C4-2B (cell line): ENCODE results near the gene UBTD1.
"Not testable (repeated sequence)": the region's sequence is repeated elsewhere in the genome, so short reads cannot be mapped to it uniquely, and the experiment has no call there.

Source experiments
- H3K27ac ChIP-seq: fragments of 450-650 bp; 2 replicates; pipeline ENCODE4 v1.5.1; 2017
- ZFX ChIP-seq: fragments of 450-650 bp; IDR thresholded peaks from 2 replicates; pipeline ENCODE4 v1.6.1; 2017
- TF ChIP-seq, protein P1 (sequence below): fragments of 450-650 bp; conservative IDR thresholded peaks from 2 replicates; pipeline ENCODE4 v1.5.1; 2017; ENCODE audit warnings: mild to moderate bottlenecking

The UBTD1 gene

GRCh38 chr10:97520978-97521761 lies 22.4 kb downstream of the UBTD1 start:
- no peak for TF ChIP-seq ZFX
- TF ChIP-seq, protein P1, sequence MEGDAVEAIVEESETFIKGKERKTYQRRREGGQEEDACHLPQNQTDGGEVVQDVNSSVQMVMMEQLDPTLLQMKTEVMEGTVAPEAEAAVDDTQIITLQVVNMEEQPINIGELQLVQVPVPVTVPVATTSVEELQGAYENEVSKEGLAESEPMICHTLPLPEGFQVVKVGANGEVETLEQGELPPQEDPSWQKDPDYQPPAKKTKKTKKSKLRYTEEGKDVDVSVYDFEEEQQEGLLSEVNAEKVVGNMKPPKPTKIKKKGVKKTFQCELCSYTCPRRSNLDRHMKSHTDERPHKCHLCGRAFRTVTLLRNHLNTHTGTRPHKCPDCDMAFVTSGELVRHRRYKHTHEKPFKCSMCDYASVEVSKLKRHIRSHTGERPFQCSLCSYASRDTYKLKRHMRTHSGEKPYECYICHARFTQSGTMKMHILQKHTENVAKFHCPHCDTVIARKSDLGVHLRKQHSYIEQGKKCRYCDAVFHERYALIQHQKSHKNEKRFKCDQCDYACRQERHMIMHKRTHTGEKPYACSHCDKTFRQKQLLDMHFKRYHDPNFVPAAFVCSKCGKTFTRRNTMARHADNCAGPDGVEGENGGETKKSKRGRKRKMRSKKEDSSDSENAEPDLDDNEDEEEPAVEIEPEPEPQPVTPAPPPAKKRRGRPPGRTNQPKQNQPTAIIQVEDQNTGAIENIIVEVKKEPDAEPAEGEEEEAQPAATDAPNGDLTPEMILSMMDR, result no peak
- H3K27ac ChIP-seq, result no peak overlapping the region

DNA sequence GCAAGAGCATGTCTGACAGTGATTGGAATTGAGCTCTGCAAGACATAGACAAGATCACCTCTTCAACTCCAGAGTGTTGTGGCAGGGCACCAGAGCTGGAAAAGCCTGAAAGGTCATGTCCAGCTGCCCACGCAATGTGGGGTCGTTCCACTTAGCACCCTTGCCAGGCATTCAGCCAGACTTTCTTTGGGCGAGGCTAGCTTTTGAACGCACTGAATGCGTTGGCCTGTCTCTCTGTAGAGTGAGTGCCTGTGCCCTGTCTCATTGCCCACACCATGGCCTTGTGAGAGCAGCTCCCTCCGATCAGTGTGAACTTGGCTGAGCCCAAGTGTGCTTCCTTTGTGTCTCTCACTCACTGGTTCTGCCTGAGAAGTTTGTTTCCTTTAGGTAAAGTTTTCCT lies 23.3 kb downstream of the UBTD1 start:
- TF ChIP-seq ZFX, result no peak
- TF ChIP-seq, protein P1, result no peak
- no peak overlapping the region for H3K27ac ChIP-seq

DNA sequence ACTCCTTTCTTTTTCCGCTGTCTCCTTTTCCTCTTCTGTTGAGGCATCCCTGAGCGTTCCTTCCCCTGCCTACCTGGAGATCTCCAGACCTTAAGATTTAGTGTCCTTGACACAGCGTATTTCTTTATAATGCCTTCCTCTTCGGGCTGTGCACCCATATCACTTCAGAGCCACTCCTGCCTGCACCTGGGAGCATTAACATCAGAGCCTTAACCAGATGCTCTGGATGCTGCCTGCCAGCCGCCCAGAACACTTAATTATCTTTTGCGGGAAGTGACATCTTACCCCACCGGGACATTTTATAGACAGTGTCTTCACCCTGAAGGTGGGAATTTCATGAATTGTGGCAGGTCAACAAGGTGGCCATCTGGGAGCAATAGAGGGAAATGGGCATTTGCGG lies 24.2 kb downstream of the UBTD1 start:
- no peak overlapping the region for H3K27ac ChIP-seq
- TF ChIP-seq ZFX, result no peak
- TF ChIP-seq, protein P1, result no peak

- H3K27ac ChIP-seq, result no peak overlapping the region
- TF ChIP-seq, protein P1, result no peak
- TF ChIP-seq ZFX, result no peak
Measured at GRCh38 chr10:97525086-97525485, 26.4 kb downstream of the UBTD1 start.

- no peak overlapping the region for H3K27ac ChIP-seq
- TF ChIP-seq, protein P1, result no peak
- TF ChIP-seq ZFX, result no peak
Measured at GRCh38 chr10:97525683-97526110, 27.0 kb downstream of the UBTD1 start.

DNA sequence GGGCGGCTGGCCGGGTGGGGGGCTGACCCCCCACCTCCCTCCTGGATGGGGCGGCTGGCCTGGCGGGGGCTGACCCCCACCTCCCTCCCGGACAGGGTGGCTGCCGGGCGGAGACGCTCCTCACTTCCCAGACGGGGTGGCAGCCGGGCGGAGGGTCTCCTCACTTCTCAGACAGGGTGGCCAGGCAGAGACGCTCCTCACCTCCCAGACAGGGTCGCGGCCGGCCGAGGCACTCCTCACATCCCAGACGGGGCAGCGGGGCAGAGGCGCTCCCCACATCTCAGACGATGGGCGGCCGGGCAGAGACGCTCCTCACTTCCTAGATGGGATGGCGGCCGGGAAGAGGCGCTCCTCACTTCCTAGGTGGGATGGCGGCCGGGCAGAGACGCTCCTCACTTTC lies 30.2 kb downstream of the UBTD1 start:
- not testable (repeated sequence) for H3K27ac ChIP-seq

- H3K27ac ChIP-seq, result no peak overlapping the region
- TF ChIP-seq, protein P1, result no peak
- TF ChIP-seq ZFX, result no peak
Measured at GRCh38 chr10:97529685-97530465, 31.2 kb downstream of the UBTD1 start.
